ENCODE measurements around the gene SFMBT1. TPM values are rescaled to one million over a fixed set of nuclear protein-coding genes. Genes with fewer than 3 reads are reported as not detected.

The SFMBT1 gene
- total RNA-seq, 1 experiment from 2014 or later, result 14.8 TPM

GRCh38 chr3:52860424-52860768, 185.5 kb downstream of the SFMBT1 start:
- no TSS peak for BruUV-seq (replicated peaks)
- Histone ChIP-seq H3K9me2 (ENCODE audit: insufficient read depth) (no peaks in the 10 kb centered on the region), H3K9ac (ENCODE audit: low read length) (no peak overlapping the region), H3K36me3 (ENCODE audit: control insufficient read depth in 1 of 2, insufficient read depth in 2 of 2, low read length in 2 of 2) (no peaks in the 10 kb centered on the region), H3K4me2 (ENCODE audit: low read length) (no peak overlapping the region), H3K9me3 (ENCODE audit: control insufficient read depth in 1 of 2, insufficient read depth in 1 of 2, low read depth in 1 of 2, low read length in 2 of 2) (no peaks in the 10 kb centered on the region), H3K79me2 (ENCODE audit: insufficient read depth, low read length) (no peaks in the 10 kb centered on the region), H2AFZ (ENCODE audit: low read depth, low read length, poor library complexity, severe bottlenecking) (no peak overlapping the region), H3K4me1 (ENCODE audit: control insufficient read depth in 1 of 2, insufficient read depth in 2 of 2, low read length in 2 of 2) (no peaks in the 10 kb centered on the region), H3K27ac (ENCODE audit: low read depth, low read length) (no peak overlapping the region), H3K27me3 (ENCODE audit: insufficient read depth, low read length) (no peaks in the 10 kb centered on the region), H4K20me1 (ENCODE audit: insufficient read depth) (no peaks in the 10 kb centered on the region), H3K4me3 (replicated peaks in 1 of 2; ENCODE audit: low read depth in 1 of 2, low read length in 2 of 2) (no peak overlapping the region)
- RAD21 ChIA-PET (ENCODE audit: low non-redundant PET in 1 of 2, low total read pairs in 2 of 2, uncharacterized antibody in 2 of 2, unreplicated experiment in 2 of 2), result no interaction called here
- POLR2A ChIA-PET, result no interaction called here
- intact Hi-C loops (cut with micrococcal nuclease), result no loop called here
- CTCF ChIA-PET, result no interaction called here
- ATAC-seq (no peak), DNase-seq (ENCODE audit: low read depth, low spot score) (no peak)
- TF ChIP-seq POLR2A (IDR thresholded peaks at IDR 0.05; ENCODE audit: borderline replicate concordance, extremely low read depth, insufficient read depth, insufficient read length), result no peak
- TF ChIP-seq SRF (IDR thresholded peaks at IDR 0.05; ENCODE audit: low read depth), result no peak
- TF ChIP-seq ZFX (IDR thresholded peaks at IDR 0.05), result no peak
- TF ChIP-seq YY1 (IDR thresholded peaks at IDR 0.05; ENCODE audit: extremely low read depth, insufficient replicate concordance, low read depth, low read length), result no peak
- no peak for TF ChIP-seq JUND (IDR thresholded peaks at IDR 0.05)
- TF ChIP-seq TCF7L2 (IDR thresholded peaks at IDR 0.05; ENCODE audit: borderline replicate concordance, extremely low read depth, insufficient read depth, insufficient read length), result no peak
- TF ChIP-seq EZH2 (IDR thresholded peaks at IDR 0.05), result no peak
- TF ChIP-seq, protein P1, sequence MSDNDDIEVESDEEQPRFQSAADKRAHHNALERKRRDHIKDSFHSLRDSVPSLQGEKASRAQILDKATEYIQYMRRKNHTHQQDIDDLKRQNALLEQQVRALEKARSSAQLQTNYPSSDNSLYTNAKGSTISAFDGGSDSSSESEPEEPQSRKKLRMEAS (IDR thresholded peaks at IDR 0.05), result no peak
- TF ChIP-seq POLR2AphosphoS5 (IDR thresholded peaks at IDR 0.05; ENCODE audit: low read depth, low read length), result no peak
- TF ChIP-seq CTCF (IDR thresholded peaks at IDR 0.05 in 2 of 3, conservative IDR thresholded peaks at IDR 0.05 in 1 of 3; ENCODE audit: borderline replicate concordance in 1 of 3, insufficient read depth in 1 of 3, low read depth in 2 of 3, low read length in 2 of 3), result no peak
- TF ChIP-seq RAD21 (IDR thresholded peaks at IDR 0.05; ENCODE audit: low read depth), result no peak
